HepG2 (cell line): ENCODE data around the gene ARID3C. TPM values are rescaled to one million over a fixed set of nuclear protein-coding genes. Genes with fewer than 3 reads are reported as not detected.

Experiments
- ARID3A ChIP-seq: IDR thresholded peaks from 2 replicates; pipeline ENCODE4 v1.6.1; 2012; ENCODE audit warnings: low read depth, low read length, improper control_type of control experiment
- BATF2 ChIP-seq: sonication (generic); formaldehyde crosslinking; IDR thresholded peaks from 2 replicates; pipeline ENCODE4 v1.8.0; 2022; ENCODE audit warnings: mild to moderate bottlenecking, missing genetic modification reagents, moderate library complexity
- ETS1 ChIP-seq: sonication (generic); formaldehyde crosslinking; IDR thresholded peaks from 2 replicates; pipeline ENCODE4 v1.4.0; 2020; ENCODE audit warnings: missing genetic modification reagents
- GATAD1 ChIP-seq: IDR thresholded peaks from 2 replicates; pipeline ENCODE4 v1.6.1; 2016; ENCODE audit warnings: missing genetic modification reagents, missing compliant biosample characterization
- IKZF1 ChIP-seq: fragments of 450-650 bp; IDR thresholded peaks from 2 replicates; pipeline ENCODE4 v1.7.1; 2016
- KDM6A ChIP-seq: IDR thresholded peaks from 2 replicates; pipeline ENCODE4 v1.6.1; 2016; ENCODE audit warnings: low read depth
- NFYB ChIP-seq: sonication (generic); formaldehyde crosslinking; IDR thresholded peaks from 2 replicates; pipeline ENCODE4 v1.4.0; 2020; ENCODE audit warnings: missing genetic modification reagents
- SALL2 ChIP-seq: sonication (generic); formaldehyde crosslinking; IDR thresholded peaks from 2 replicates; pipeline ENCODE4 v1.8.1; 2023; ENCODE audit warnings: mild to moderate bottlenecking, missing genetic modification reagents, inconsistent platforms
- SAP130 ChIP-seq: IDR thresholded peaks from 2 replicates; pipeline ENCODE4 v1.6.1; 2016; ENCODE audit warnings: low read depth
- SCMH1 ChIP-seq: sonication (generic); formaldehyde crosslinking; IDR thresholded peaks from 2 replicates; pipeline ENCODE4 v1.9.0; 2021; ENCODE audit warnings: missing genetic modification reagents, mild to moderate bottlenecking, borderline replicate concordance
- SOX13 ChIP-seq, 3 experiments: fragments of 450-650 bp in 1 of 3; sonication (generic) in 1 of 3; formaldehyde crosslinking in 1 of 3; IDR thresholded peaks in 2 of 3; conservative IDR thresholded peaks in 1 of 3; 2 replicates each; pipeline versions ENCODE4 v1.5.0 to v1.6.1; 2016 to 2020; ENCODE audit warnings: antibody characterized with exemption in 1 of 3, mild to moderate bottlenecking in 1 of 3, missing compliant biosample characterization in 1 of 3, missing genetic modification reagents in 1 of 3, moderate library complexity in 1 of 3
- TBL1XR1 ChIP-seq: fragments of 150-350 bp; IDR thresholded peaks from 2 replicates; pipeline ENCODE4 v1.6.1; 2014; ENCODE audit warnings: borderline replicate concordance, low read length; ENCODE audit not compliant: partially characterized antibody
- XRCC5 ChIP-seq: fragments of 200-400 bp; formaldehyde crosslinking; optimal IDR thresholded peaks from 2 replicates; pipeline ENCODE3; 2017; ENCODE audit warnings: mild to moderate bottlenecking, low read length
- ZKSCAN1 ChIP-seq: fragments of 150-350 bp; IDR thresholded peaks from 2 replicates; pipeline ENCODE4 v1.6.1; 2014; ENCODE audit warnings: low read length
- ZMAT3 ChIP-seq: sonication (generic); formaldehyde crosslinking; conservative IDR thresholded peaks from 2 replicates; pipeline ENCODE4 v1.7.0; 2021; ENCODE audit warnings: missing genetic modification reagents
- ZNF329 ChIP-seq: sonication (generic); formaldehyde crosslinking; IDR thresholded peaks from 2 replicates; pipeline ENCODE4 v1.9.0; 2021; ENCODE audit warnings: low read depth, mild to moderate bottlenecking, missing genetic modification reagents
- ZNF331 ChIP-seq: sonication (generic); formaldehyde crosslinking; IDR thresholded peaks from 2 replicates; pipeline ENCODE4 v1.4.0; 2020; ENCODE audit warnings: missing genetic modification reagents
- ZNF543 ChIP-seq: sonication (generic); formaldehyde crosslinking; IDR thresholded peaks from 2 replicates; pipeline ENCODE4 v1.4.0; 2020; ENCODE audit warnings: mild to moderate bottlenecking, missing genetic modification reagents
- ZNF660 ChIP-seq: sonication (generic); formaldehyde crosslinking; IDR thresholded peaks from 2 replicates; pipeline ENCODE4 v1.5.1; 2020; ENCODE audit warnings: mild to moderate bottlenecking, low read depth, missing genetic modification reagents, borderline replicate concordance
- ZNF704 ChIP-seq: sonication (generic); formaldehyde crosslinking; IDR thresholded peaks from 2 replicates; pipeline ENCODE4 v1.8.1; 2023; ENCODE audit warnings: mild to moderate bottlenecking, inconsistent platforms, moderate library complexity, missing genetic modification reagents, borderline replicate concordance
- polyA plus RNA-seq, 8 experiments: library from polyadenylated mRNA; depleted of rRNA in 3 of 8; stranded (reverse) in 7 of 8; unstranded in 1 of 8; fragments of >200 nt; fragmentation: Illumina TruSeq in 4 of 8; extraction: Trizol in 4 of 8; gene quantifications; 2 replicates each; pipeline versions ENCODE4 v1.2.1 to v1.2.3, GENCODE V29; 2011 to 2016; ENCODE audit warnings: low read depth in 4 of 8, missing spikeins in 1 of 8, mixed read lengths in 1 of 8; ENCODE audit not compliant: insufficient read depth in 1 of 8
- total RNA-seq, 5 experiments: library from RNA; depleted of rRNA; stranded (reverse); fragments of >200 nt; fragmentation: Illumina TruSeq; extraction: Trizol; gene quantifications; 2 replicates each; pipeline ENCODE4 v1.2.3, GENCODE V29; 2016; ENCODE audit warnings: low read depth in 1 of 5

Gene ARID3C
- total and polyA plus RNA-seq, 2 of the 13 experiments (the other 11 are each of a cell fraction or from before 2014, with no cell fraction given): not detected

- TF ChIP-seq XRCC5 (peak; percentile 94), ZNF660 (CRISPR knock-in tag) (no peak), ZNF329 (no peak), ZNF704 (no peak), SAP130 (CRISPR knock-in tag) (no peak), SOX13 (IDR thresholded peaks at IDR 0.05) (no peak), SOX13 (CRISPR knock-in tag; conservative IDR thresholded peaks at IDR 0.05 in 1 of 2, IDR thresholded peaks at IDR 0.05 in 1 of 2) (no peak), ZNF543 (CRISPR knock-in tag) (no peak), ARID3A (no peak), ZNF331 (no peak), BATF2 (CRISPR knock-in tag) (no peak), ETS1 (CRISPR knock-in tag) (no peak), KDM6A (CRISPR knock-in tag) (no peak), ZMAT3 (CRISPR knock-in tag) (no peak), SCMH1 (no peak), NFYB (CRISPR knock-in tag) (no peak), IKZF1 (no peak), ZKSCAN1 (no peak), GATAD1 (CRISPR knock-in tag) (no peak), TBL1XR1 (no peak), SALL2 (no peak)
These were observed 35.6 kb upstream of the ARID3C start (continued) for GRCh38 chr9:34664281-34665066.
